ENCODE results near the gene MCTP1.

DNA sequence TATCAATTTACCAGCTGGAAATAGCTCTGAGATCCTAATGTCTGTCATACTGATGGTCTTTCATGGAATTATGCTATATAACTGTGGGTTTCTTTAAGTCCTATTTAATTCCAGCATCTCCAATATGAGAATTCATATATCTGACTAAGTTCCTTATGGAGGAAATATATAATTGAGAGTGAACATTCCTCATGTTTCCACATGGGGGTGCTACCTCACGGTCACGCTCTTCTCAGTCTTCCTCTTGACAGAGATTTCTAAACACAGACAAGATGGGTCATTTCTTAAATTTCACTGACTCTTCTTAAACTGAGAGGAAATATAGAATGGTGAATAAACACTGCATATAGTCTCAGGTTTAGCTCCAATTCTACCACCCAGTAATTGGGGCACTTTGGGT, 454.4 kb downstream of the MCTP1 start:
- TF ChIP-seq, protein P1, sequence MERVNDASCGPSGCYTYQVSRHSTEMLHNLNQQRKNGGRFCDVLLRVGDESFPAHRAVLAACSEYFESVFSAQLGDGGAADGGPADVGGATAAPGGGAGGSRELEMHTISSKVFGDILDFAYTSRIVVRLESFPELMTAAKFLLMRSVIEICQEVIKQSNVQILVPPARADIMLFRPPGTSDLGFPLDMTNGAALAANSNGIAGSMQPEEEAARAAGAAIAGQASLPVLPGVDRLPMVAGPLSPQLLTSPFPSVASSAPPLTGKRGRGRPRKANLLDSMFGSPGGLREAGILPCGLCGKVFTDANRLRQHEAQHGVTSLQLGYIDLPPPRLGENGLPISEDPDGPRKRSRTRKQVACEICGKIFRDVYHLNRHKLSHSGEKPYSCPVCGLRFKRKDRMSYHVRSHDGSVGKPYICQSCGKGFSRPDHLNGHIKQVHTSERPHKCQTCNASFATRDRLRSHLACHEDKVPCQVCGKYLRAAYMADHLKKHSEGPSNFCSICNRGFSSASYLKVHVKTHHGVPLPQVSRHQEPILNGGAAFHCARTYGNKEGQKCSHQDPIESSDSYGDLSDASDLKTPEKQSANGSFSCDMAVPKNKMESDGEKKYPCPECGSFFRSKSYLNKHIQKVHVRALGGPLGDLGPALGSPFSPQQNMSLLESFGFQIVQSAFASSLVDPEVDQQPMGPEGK (CRISPR knock-in tag; IDR thresholded peaks at IDR 0.05; ENCODE audit: borderline replicate concordance): no peak
- TF ChIP-seq PPARA (CRISPR knock-in tag; IDR thresholded peaks at IDR 0.05; ENCODE audit: borderline replicate concordance): no peak
- no peak for TF ChIP-seq RARB (CRISPR knock-in tag; IDR thresholded peaks at IDR 0.05)
- TF ChIP-seq ARNTL (CRISPR knock-in tag; IDR thresholded peaks at IDR 0.05; ENCODE audit: borderline replicate concordance, low read depth): no peak
- TF ChIP-seq ZNF70 (CRISPR knock-in tag; IDR thresholded peaks at IDR 0.05): no peak

All from SK-N-SH treated with all-trans-retinoic acid at 6 μM for 48 hours (cell line).